GM21717 (cell line): ENCODE measurements around the gene SEL1L.
A peak's percentile ranks its signal among the peaks of the same experiment; 100 is the strongest.
"Not testable (repeated sequence)": the region's sequence is repeated elsewhere in the genome, so short reads cannot be mapped to it uniquely, and the experiment has no call there.

ENCODE experiments used
- ATAC-seq: cut with Tn5 transposase; IDR thresholded peaks from one replicate; pipeline ENCODE4 v1.9.1; 2021; ENCODE audit warnings: mild to moderate bottlenecking, moderate library complexity; ENCODE audit not compliant: unreplicated experiment

SEL1L gene

DNA sequence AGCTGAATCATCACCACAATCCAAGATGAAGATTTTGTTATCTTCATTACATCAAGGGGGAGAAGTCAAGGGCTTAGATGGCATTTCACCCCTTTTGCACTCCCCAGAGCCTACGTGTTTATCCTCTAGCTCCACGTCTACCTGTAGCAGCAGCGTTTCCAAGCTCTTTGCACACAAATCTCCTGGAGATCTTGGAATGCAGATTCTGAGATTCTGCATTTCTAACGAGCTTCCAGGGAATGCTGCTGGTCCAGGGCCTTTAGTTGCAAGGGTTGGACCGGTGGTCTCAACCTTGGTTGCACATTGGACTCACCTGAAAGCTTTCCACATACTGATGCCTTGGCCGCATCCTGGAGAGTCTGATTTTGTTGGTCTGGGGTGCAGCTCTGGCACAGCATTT is 84.1 kb downstream of the SEL1L start:
- no peak for ATAC-seq

DNA sequence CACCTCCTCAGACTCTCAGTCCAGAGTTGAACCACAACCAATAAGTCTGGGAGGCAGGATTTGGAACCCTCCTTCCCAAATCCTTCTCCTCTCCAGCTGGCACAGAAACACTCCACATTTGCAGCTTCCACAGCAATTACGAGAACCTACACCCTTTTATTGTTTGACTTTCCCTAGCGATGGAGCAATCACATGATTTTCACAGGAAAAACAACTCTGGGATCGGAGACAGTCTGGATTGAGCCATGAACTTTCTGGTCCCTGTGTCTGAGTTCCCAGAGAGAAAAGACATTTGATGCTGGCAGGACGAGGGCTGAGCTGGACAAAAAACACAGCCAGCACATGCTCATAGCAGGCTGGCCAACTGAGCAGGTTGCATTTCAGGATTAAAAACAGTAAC is 84.5 kb downstream of the SEL1L start:
- ATAC-seq, result no peak

DNA sequence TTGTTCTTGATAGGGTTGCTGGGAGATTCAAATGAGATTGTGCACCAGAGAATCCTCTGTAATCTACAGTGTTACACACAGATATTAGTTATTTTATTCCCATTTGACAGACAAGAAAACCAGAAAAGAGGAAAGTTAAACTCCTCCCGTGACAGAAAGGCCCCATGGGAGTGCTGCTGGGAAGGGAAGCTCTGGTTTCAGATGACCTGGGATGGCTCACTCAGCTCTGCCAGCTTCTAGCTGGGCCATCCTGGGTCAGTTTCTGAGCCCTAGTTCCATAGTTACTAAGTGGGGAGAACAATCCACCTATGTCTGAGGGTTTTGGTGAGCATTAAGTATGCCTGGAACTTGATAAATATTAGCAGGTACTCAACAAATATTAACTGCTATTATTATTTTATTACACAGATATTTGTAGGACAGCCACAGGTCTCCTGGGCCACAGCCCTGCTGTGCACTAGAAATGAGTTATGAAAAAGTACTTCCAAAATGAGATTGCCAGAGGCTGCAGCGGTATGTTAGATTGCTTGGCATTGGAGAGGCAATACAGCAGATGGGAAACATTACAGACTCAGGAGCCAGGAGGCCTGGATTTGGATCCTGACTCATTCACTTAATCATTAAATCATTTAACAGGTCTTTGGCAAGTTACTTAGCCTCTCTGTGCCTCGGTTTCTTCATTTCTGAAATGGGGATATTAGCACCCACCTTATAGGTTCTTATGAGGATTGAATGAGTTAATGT is 86.5 kb downstream of the SEL1L start:
- ATAC-seq, result no peak

DNA sequence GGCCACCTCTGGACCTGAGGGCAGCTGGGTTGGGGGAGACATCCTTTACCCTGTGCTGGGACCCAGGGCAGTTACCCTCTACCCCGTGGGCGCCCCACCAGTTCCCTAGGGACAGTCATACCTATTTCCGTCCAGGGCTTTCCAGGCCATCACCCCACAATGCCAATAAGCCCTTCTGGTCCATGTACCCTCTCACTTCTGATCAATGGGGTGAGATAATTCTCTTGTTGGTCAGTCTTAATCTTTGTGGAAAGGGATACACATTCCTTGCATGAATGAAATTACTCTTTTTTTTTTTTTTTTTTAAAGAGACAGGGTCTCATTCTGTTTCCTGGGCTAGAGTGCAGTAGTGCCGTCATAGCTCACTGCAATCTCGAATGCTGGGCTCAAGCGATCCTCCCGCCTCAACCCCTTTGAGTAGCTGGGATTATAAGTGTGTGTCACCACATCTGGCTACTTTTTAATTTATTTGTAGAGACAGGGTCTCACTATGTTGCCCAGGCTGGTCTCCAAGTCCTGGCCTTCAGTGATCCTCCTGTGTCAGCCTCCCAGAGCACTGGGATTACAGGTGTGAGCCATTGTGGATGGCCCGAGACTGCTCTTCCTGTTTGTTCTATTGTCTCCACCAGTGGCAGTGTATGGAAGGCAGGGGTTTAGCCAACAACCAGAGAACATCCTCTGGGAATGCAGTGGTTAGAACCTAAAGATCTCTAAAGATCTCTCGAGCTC is 87.2 kb downstream of the SEL1L start:
- no peak for ATAC-seq

DNA sequence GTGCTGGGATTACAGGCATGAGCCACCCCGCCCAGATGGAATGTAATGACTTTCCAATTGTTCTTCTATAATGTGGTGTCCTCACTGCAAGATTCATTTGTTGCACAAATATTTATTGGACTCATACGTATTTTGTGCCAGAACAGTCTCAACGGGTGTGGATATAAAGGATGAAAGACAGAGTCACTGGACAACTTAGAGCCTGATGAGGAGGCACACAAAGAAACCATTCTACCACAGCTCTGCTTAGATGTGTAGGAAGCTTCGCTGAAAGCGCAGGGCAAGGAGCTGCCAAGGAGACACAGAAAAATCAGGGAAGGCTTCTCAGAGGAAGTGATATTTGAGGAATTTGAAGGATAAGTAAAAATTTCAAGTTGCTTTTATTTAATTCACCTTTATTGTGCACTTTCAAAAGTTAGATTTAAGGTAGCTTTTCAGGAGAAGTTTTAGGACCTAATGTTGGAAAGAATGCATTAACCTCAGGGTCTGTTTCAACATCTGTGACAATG is 92.0 kb downstream of the SEL1L start:
- ATAC-seq, result no peak

DNA sequence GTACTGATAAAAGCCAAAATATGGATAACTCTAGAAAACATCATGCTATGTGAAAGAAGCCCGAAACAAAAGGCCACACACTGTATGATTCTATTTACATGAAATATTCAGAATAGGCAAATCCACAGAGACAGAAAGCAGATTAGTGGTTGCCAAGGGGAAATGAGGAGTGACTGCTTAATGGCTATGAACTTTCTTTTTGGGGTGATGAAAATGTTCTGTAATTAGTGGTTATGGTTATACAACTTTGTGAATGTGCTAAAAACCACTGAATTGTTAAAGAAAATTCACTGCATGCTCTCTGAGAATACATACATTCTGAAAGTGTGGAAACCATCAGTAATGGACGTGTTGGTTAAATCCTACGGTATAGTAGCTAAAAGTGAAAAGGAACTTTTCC is 93.6 kb downstream of the SEL1L start:
- no peak for ATAC-seq

DNA sequence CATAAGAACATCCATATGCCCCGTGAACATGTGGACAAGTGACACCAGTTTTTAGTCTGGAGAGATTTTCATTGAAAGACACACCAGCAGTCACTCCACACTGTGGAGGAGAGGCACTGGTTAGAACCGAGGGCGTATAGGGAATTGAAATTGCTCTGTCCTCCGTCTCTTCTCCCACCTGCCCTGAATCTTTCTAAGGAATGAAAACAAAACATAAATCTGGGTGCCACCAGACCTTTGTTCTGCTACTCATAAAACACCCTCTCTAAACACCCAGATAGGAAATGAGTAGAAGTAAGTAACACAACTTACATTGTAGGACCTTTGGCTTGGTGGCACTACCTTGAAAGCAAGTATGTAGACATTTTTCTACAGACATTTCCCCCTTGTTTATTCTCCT is 96.4 kb downstream of the SEL1L start:
- no peak for ATAC-seq

DNA sequence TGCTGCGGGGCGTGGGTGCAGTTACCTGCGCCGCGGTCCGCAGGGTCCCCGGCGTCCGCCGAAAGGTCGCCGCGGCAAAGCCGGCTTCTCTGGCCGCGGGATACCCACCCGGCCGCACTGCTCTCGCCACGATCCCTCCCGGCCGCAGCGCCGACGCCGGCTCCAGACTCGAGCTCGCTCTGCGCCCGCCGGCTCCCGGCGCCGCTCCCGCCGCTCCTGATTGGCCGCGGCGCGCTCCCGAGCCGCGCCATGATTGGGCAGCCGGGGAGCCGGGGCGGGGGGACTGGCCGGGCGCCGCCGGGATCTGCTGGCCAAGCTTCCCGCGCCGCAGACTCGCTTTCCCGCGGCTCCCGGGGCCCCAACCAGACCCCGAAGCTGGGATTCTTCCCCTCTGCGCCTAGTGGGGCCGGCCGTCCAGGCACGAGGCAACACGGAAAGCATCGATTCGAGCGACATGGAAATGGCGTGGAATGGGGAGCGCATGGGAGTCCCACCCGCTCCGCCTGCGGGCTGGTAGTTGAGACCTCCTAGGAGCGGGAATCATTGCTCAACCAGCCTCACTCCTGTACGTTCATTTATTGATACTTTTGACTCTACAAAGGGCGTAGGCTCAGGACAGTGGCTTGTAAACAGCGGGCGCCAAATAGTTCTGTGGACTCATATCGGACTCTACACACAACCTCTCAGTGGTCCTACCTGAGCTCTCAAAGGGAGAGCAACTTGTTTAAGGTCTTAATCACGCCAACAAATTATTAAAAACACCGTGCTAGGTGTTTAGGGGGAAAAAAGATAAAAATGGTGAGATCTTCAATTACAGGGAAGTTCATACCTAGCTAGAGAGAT is 97.1 kb downstream of the SEL1L start:
- ATAC-seq, result peak; percentile 75

DNA sequence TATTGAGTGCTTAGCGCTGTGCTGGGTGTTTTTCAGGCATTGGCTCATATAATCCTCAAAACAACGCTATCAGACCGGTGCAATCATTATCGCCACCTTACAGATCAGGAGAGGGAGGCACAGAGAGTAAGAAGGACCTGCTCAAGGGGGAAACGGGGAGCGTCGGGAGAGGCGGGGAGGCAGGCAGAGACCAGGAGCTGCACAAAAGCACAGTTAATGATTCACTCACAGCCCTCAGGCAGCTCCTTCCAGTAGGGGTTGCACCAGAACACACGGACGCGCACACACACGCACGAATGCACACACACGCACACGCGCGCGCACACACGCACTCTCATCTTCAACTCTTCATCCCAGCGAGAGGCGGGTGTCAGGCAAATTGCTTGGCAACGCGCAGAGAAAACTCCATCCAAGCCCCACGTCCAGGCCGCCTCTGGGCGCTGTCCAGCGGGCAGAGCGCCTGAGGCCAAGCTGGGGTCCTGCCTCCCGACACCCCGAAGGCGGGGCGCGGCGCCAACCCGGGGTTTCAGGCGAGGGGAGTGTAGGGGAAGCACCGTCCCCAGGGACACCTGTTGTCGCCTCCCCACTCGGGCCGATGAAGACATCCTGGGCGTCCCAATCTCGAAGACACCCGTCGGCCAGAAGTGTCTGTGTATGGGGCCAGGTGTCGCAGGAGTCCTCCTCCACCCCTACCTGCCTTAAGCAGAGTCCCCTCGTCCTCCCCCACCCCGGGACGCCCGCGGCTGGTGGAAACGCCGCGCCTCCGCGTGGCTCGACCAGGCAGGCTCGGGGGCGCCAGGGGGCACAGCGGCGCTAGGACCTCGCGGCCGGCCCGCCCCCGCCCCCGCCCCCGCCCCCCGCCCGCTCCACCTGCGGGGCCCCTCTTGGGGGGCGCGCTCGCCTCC is 98.0 kb downstream of the SEL1L start:
- ATAC-seq, result peak; percentile 51

DNA sequence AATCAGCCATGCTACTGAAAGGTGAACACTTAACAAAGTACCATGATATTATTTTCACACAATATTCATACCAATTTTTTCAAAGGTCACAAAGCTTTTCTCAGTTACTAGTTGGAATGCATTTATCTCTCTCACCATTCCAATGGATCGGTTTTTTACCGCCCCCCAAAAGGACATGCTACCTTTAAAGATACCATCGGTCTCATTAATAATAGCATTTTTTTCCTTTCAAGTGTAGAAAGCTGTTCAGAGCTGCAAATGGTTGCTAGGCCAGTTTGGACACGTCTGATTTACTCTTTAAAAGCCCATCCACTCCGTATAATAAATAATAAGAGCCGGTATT is 98.6 kb downstream of the SEL1L start:
- ATAC-seq, result no peak

DNA sequence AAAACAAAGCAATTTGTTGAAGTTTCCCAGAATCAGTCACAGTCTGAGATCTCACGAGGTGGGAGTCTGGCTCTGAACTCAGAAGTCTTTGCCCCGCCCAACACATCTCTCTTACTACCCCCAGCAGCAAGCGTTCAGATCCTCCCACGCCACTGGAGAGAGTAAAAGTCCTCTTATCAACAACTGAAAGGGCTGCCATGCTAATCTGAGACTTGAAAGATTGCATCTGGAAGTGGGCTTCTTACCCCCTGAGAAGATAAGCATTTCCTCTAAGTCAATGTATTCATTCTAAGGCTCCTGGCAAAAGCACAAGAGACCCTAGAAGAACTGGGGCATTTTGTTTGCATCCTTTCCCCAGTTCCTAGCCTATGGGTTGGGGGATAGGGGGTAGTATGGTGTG is 99.4 kb downstream of the SEL1L start:
- ATAC-seq, result no peak

DNA sequence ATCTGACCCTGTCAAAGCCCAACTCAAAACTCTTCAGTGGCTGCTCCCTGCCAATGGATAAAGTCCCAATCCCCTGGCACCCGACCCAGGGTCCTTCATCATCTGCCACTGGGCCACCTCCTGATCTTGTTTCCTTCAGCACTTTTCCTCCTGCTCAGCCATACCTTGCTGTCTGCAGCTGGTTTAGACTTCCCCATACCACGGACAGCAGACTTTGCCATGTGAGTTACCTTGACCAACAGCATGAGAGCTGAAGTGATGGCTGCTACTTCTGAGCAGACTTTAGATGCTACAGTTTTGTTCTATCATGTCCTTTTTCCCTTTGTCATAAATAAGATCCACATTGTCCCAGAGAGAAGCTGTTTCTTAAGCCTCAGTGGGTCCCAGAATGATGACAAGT is 100.3 kb downstream of the SEL1L start:
- no peak for ATAC-seq

DNA sequence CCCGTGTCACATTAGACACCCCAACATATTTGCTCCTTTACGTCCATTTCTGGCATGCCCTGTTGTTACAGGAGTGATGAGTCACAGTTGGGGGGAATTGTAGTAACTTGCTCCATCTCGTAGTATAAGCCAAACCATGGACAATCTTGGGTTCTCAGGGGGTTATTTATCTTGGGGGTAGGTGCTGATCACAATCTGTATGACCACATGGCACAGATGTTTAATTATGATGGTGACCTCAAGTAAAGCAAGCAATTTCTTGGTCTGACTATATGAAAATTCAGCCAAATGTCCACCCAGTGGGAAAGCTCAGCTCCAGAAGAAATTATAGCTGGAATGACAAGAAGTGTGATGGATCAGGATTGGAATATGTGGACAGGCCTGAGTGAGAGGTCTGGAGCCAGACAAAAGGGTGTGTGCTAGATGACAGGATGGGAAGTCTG is 101.4 kb downstream of the SEL1L start:
- no peak for ATAC-seq

DNA sequence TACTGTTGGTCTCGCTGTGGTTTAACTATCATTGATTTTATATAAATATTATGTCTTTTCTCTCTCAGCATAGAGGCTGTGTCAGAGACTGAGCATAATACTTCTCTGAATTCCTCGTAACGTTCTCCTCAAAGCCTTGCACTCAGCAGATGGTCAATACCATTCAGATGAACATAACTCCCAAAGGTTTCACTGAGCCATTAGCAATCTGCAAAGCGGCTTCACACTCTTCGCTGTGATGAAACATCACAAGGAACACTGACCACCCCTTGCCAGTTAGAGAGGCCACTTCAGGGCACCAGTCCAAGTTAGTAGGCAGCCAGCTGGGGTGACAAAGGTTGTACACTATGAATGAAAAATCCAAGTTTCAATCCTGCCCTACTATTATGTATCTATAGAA is 103.4 kb downstream of the SEL1L start:
- no peak for ATAC-seq

DNA sequence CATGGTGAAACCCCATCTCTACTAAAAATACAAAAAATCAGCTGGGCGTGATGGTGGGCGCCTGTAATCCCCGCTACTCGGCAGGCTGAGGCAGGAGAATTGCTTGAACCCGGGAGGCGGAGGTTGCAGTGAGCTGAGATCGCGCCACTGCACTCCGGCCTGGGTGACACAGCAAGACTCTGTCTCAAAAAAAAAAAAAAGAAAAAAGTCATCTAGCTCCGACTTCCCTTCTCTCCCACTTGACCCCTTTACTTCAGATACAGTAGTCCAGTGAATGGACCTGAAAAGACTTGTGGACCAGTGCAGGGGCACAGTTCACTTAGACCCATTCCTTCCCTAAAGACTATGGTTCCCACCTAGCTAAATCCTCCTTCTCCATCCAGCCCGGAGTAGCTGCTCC is 103.9 kb downstream of the SEL1L start:
- not testable (repeated sequence) for ATAC-seq

DNA sequence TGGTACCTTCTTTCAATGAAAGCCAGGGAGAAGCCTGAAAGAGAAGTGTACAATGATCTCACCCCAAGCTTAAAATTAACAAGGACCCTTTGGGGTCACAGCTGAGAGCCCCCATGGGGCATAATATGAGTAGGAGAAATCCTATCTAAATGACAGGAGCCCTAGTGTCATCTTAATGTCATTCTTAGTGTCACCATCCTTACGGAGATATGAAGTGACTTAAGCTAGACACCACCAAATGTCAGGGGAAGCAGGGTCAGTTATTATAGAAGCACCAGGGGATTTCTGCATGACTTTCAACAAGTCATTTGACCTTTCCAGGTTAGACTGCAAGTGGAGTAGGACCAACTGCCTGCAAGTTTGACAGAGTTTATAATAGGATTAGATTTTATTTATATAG is 104.6 kb downstream of the SEL1L start:
- no peak for ATAC-seq

DNA sequence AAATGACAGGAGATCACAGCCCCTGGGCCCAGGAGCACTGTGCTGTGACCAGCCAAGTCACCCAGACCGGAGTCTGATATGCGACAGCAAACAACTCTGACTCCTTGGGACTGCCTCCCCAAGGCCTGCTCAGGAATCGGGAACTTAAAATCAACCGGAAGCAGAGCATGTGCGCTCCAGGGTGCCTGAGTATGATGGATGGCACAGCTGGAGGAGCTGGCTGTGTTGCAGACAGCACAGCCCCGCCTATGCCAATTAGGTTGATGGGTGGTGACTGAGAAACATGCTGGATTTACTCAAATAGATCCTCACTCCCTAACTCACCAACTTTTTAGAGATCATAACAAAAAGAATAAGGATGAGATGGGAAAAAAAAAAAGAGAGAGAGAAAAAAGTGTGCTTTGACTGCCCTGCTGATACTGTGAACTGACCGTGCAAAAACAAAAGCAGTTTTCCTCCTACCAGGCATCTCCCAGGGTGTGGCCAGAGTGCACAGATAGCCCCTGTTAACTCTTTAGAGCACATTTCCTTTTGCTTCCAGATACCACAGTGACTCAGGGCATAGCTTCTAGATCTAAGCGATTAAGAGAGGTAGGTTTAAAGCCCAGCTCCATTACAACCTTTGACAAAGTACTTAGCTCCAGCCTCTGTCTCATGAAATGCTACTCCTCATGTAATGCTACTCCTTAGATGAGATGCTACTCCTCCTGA is 106.2 kb downstream of the SEL1L start:
- ATAC-seq, result no peak

DNA sequence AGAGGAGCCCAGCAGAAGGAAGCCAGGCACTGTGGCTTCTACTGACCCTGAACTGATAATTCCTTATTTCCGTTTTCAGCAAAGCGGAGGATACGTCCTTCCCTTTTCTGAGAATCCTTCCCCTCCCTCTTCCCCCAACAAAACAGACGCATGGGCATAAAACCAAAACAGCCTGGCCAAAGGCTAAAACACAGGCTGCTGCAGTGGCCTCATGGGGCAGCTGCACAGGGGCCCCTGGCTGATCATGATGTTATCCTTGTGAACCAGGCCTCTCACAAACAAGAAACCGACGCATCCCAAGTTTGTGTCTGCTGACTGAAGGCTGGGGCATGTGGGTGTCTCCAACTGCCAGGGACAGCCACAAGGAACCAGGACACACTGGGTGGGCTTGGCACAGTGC is 110.1 kb downstream of the SEL1L start:
- ATAC-seq, result no peak
